H9 (cell line): ENCODE data around the gene TIAM1. TPM values are rescaled to one million over a fixed set of nuclear protein-coding genes. Genes with fewer than 3 reads are reported as not detected.

Source experiments
- DNase-seq: peaks from one replicate; pipeline ENCODE4 v3.0.0-alpha.2; 2017
- H2AFZ ChIP-seq: one replicate; pipeline ENCODE4 v1.6.1; 2013; ENCODE audit warnings: mild to moderate bottlenecking, low read length, control low read depth, moderate library complexity
- H2AK5ac ChIP-seq: 2 replicates; pipeline ENCODE4 v1.6.1; 2013; ENCODE audit warnings: low read length, control low read depth, mixed read lengths; ENCODE audit not compliant: insufficient read length
- H2BK120ac ChIP-seq: one replicate; pipeline ENCODE4 v1.6.1; 2013; ENCODE audit warnings: low read depth, mild to moderate bottlenecking, low read length, control low read depth, inconsistent platforms; ENCODE audit not compliant: poor library complexity, severe bottlenecking
- H2BK12ac ChIP-seq: 2 replicates; pipeline ENCODE4 v1.6.1; 2013; ENCODE audit warnings: low read length, control low read depth, mixed read lengths, low read depth; ENCODE audit not compliant: insufficient read length
- H2BK15ac ChIP-seq: 2 replicates; pipeline ENCODE4 v1.6.1; 2013; ENCODE audit warnings: low read depth, low read length, control low read depth
- H2BK20ac ChIP-seq: one replicate; pipeline ENCODE4 v1.6.1; 2013; ENCODE audit warnings: low read depth, mild to moderate bottlenecking, low read length, control low read depth, inconsistent platforms; ENCODE audit not compliant: poor library complexity, severe bottlenecking
- H2BK5ac ChIP-seq: 2 replicates; pipeline ENCODE4 v1.6.1; 2013; ENCODE audit warnings: low read length, control low read depth, mixed read lengths; ENCODE audit not compliant: insufficient read length
- H3K14ac ChIP-seq: 2 replicates; pipeline ENCODE4 v1.6.1; 2013; ENCODE audit warnings: low read length, control low read depth; ENCODE audit not compliant: insufficient read depth
- H3K18ac ChIP-seq: 2 replicates; pipeline ENCODE4 v1.6.1; 2013; ENCODE audit warnings: low read depth, mild to moderate bottlenecking, mixed read lengths, low read length, control low read depth; ENCODE audit not compliant: insufficient read length
- H3K23ac ChIP-seq: 2 replicates; pipeline ENCODE4 v1.6.1; 2013; ENCODE audit warnings: low read length, control low read depth, mixed read lengths, low read depth; ENCODE audit not compliant: insufficient read length
- H3K23me2 ChIP-seq: 2 replicates; pipeline ENCODE4 v1.6.1; 2013; ENCODE audit warnings: low read depth, mild to moderate bottlenecking, mixed read lengths, low read length, control low read depth; ENCODE audit not compliant: insufficient read length, poor library complexity, severe bottlenecking
- H3K27ac ChIP-seq: 2 replicates; pipeline ENCODE4 v1.5.1; 2013; ENCODE audit warnings: low read length, control low read depth, mixed read lengths, low read depth; ENCODE audit not compliant: insufficient read length
- H3K27me3 ChIP-seq: 2 replicates; pipeline ENCODE4 v1.6.1; 2013; ENCODE audit warnings: low read length, control low read depth, inconsistent platforms; ENCODE audit not compliant: insufficient read depth
- H3K4ac ChIP-seq: 2 replicates; pipeline ENCODE4 v1.6.1; 2013; ENCODE audit warnings: low read depth, mild to moderate bottlenecking, control low read depth, inconsistent platforms, low read length, moderate library complexity
- H3K4me1 ChIP-seq: 2 replicates; pipeline ENCODE4 v1.6.1; 2013; ENCODE audit warnings: low read length, control low read depth, inconsistent platforms; ENCODE audit not compliant: insufficient read depth
- H3K4me2 ChIP-seq: 2 replicates; pipeline ENCODE4 v1.6.1; 2013; ENCODE audit warnings: low read length, control low read depth, mixed read lengths; ENCODE audit not compliant: insufficient read length, insufficient read depth
- H3K56ac ChIP-seq: 2 replicates; pipeline ENCODE4 v1.6.1; 2013; ENCODE audit warnings: low read depth, mild to moderate bottlenecking, mixed read lengths, low read length, control low read depth; ENCODE audit not compliant: insufficient read length
- H3K79me1 ChIP-seq: 2 replicates; pipeline ENCODE4 v1.6.1; 2013; ENCODE audit warnings: low read depth, mild to moderate bottlenecking, moderate library complexity, low read length, control low read depth, inconsistent platforms; ENCODE audit not compliant: insufficient read depth, poor library complexity, severe bottlenecking
- H3K79me2 ChIP-seq: 2 replicates; pipeline ENCODE4 v1.6.1; 2013; ENCODE audit warnings: low read length, control low read depth, inconsistent platforms; ENCODE audit not compliant: insufficient read depth
- H3K9ac ChIP-seq: 2 replicates; pipeline ENCODE4 v1.6.1; 2013; ENCODE audit warnings: low read length, control low read depth, mixed read lengths; ENCODE audit not compliant: insufficient read length; ENCODE audit errors: extremely low read depth
- H3K9me3 ChIP-seq: one replicate; pipeline ENCODE4 v1.6.1; 2013; ENCODE audit warnings: low read depth, low read length, inconsistent platforms; ENCODE audit not compliant: control insufficient read depth
- H3T11ph ChIP-seq: one replicate; pipeline ENCODE4 v1.6.1; 2013; ENCODE audit warnings: mild to moderate bottlenecking, low read length, control low read depth, inconsistent platforms
- H4K20me1 ChIP-seq: one replicate; pipeline ENCODE4 v1.6.1; 2013; ENCODE audit not compliant: control insufficient read depth, insufficient read length, insufficient read depth
- H4K5ac ChIP-seq: 2 replicates; pipeline ENCODE4 v1.6.1; 2013; ENCODE audit warnings: low read depth, mild to moderate bottlenecking, mixed read lengths, low read length, control low read depth; ENCODE audit not compliant: insufficient read length
- H4K8ac ChIP-seq: replicated peaks from 2 replicates; pipeline ENCODE4 v1.6.1; 2013; ENCODE audit warnings: low read length, control low read depth, mixed read lengths, low read depth; ENCODE audit not compliant: insufficient read length
- H4K91ac ChIP-seq: 2 replicates; pipeline ENCODE4 v1.6.1; 2013; ENCODE audit warnings: low read depth, mild to moderate bottlenecking, moderate library complexity, mixed read lengths, low read length, control low read depth; ENCODE audit not compliant: insufficient read length
- H3K27ac Mint-ChIP-seq, 3 experiments: 2 replicates in 2 of 3; 3 replicates in 1 of 3; pipeline ENCODE4 v1.8.0; 2020 to 2021; ENCODE audit warnings: mixed read lengths in 3 of 3, mild to moderate bottlenecking in 1 of 3, moderate library complexity in 1 of 3
- H3K27me3 Mint-ChIP-seq: 2 replicates; pipeline ENCODE4 v1.8.0; 2021; ENCODE audit warnings: low read depth, mild to moderate bottlenecking, moderate library complexity, mixed read lengths
- H3K36me3 Mint-ChIP-seq, 3 experiments: 2 replicates in 2 of 3; 3 replicates in 1 of 3; pipeline ENCODE4 v1.8.0; 2020 to 2021; ENCODE audit warnings: low read depth in 3 of 3, mixed read lengths in 3 of 3; ENCODE audit not compliant: insufficient read depth in 1 of 3
- H3K4me1 Mint-ChIP-seq, 2 experiments: 2 replicates each; pipeline ENCODE4 v1.8.0; 2020; ENCODE audit warnings: mixed read lengths in 2 of 2
- H3K4me3 Mint-ChIP-seq, 2 experiments: 2 replicates in 1 of 2; 3 replicates in 1 of 2; pipeline ENCODE4 v1.8.0; 2020 to 2021; ENCODE audit warnings: mild to moderate bottlenecking in 2 of 2, mixed read lengths in 2 of 2, moderate library complexity in 1 of 2
- H3K9me3 Mint-ChIP-seq, 2 experiments: 2 replicates in 1 of 2; 3 replicates in 1 of 2; pipeline ENCODE4 v1.8.0; 2020; ENCODE audit warnings: mild to moderate bottlenecking in 2 of 2, mixed read lengths in 2 of 2, moderate library complexity in 1 of 2
- WGBS: extraction: QIAGEN DNeasy Blood & Tissue Kit; methylation state at CpG from one replicate; pipeline ENCODE4 v1.1.7; 2013; ENCODE audit warnings: missing lambda C conversion rate, low lambda C conversion rate, mixed read lengths; ENCODE audit not compliant: insufficient read length; ENCODE audit errors: extremely low coverage; 5-methylcytosine and 5-hydroxymethylcytosine counted together
- total RNA-seq: library from RNA; stranded (reverse); gene quantifications from 2 replicates; pipeline ENCODE4 v1.2.1, GENCODE V29; 2021
- TF ChIP-seq, protein P1 (sequence below): fragments of 200-600 bp; sonication (generic); conservative IDR thresholded peaks from 3 replicates; pipeline ENCODE4 v1.8.0; 2021; ENCODE audit warnings: antibody characterized with exemption, mild to moderate bottlenecking

TIAM1 gene
- total RNA-seq, 1 experiment from 2014 or later, result 23.1 TPM

DNA sequence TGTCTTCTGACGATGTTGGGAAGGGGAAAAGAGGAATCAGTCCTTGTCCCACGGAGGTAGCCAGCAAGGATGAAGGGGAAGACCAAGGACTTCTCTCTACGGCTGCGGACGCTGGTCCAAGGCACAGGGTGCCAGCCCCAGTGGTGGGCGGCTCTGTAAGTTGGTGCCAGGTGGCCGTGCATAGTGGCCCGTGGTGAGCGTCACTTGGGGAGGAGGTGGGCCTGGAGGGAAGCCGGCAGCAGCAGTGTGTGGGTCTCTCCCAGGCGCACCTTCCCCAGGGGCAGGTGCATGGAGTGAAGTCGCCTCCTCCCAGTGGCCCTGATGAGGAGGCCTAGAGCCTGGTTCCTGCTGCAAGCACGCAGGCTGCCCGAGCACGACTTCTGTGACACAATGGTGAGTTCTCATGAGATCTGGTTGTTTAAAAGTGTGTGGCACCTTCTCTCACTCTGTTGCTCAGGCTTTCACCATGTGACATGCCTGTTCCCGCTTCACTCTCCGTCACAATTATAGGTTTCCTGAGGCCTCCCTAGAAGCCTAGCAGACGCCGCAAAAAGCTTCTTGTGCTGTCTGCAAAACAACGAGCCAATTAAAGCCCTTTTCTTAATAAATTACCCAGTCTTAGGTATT is 43.6 kb upstream of the TIAM1 start:
- no peak for DNase-seq
- Histone ChIP-seq H2BK20ac (no peak overlapping the region), H3K27ac (no peak overlapping the region), H3K18ac (no peak overlapping the region), H3K23me2 (no peaks in the 10 kb centered on the region), H3K27me3 (no peaks in the 10 kb centered on the region), H3K23ac (no peak overlapping the region), H4K91ac (no peak overlapping the region), H4K20me1 (no peaks in the 10 kb centered on the region), H3K4me2 (no peak overlapping the region), H2BK12ac (no peak overlapping the region), H3K4ac (no peak overlapping the region), H2AFZ (no peak overlapping the region), H3K14ac (no peak overlapping the region), H4K5ac (no peak overlapping the region), H3K79me1 (no peaks in the 10 kb centered on the region), H3T11ph (no peak overlapping the region), H4K8ac (no peak overlapping the region), H3K56ac (no peak overlapping the region), H2BK15ac (0 out of 2 replicates have a peak overlapping the region, but pooled peaks have one; percentile 48), H2BK5ac (no peak overlapping the region), H3K79me2 (no peaks in the 10 kb centered on the region), H3K9ac (no peak overlapping the region), H3K9me3 (no peaks in the 10 kb centered on the region), H3K4me1 (peaks cover 2% of the 10 kb centered on the region; the same call in 1 of the 2 replicates), H2AK5ac (no peak overlapping the region), H2BK120ac (no peak overlapping the region)
- Mint-ChIP-seq H3K27ac (peak overlapping the region in 2 of 3 experiments; percentile 41 to 83; a peak in 3 of 7 replicates), H3K27me3 (no peaks in the 10 kb centered on the region), H3K4me1 (peaks cover 9 to 13% of the 10 kb centered on the region in 2 experiments), H3K4me3 (no peak overlapping the region), H3K36me3 (no peaks in the 10 kb centered on the region), H3K9me3 (no peaks in the 10 kb centered on the region)
- WGBS, result no CpG with 5 or more reads among the region's 20 CpGs
- TF ChIP-seq, protein P1, sequence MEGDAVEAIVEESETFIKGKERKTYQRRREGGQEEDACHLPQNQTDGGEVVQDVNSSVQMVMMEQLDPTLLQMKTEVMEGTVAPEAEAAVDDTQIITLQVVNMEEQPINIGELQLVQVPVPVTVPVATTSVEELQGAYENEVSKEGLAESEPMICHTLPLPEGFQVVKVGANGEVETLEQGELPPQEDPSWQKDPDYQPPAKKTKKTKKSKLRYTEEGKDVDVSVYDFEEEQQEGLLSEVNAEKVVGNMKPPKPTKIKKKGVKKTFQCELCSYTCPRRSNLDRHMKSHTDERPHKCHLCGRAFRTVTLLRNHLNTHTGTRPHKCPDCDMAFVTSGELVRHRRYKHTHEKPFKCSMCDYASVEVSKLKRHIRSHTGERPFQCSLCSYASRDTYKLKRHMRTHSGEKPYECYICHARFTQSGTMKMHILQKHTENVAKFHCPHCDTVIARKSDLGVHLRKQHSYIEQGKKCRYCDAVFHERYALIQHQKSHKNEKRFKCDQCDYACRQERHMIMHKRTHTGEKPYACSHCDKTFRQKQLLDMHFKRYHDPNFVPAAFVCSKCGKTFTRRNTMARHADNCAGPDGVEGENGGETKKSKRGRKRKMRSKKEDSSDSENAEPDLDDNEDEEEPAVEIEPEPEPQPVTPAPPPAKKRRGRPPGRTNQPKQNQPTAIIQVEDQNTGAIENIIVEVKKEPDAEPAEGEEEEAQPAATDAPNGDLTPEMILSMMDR, result no peak
